WTC11 (cell line): ENCODE measurements around the gene TSPYL2.

Experiments used
- IRF1 ChIP-seq: sonication (generic); formaldehyde crosslinking; IDR thresholded peaks from 2 replicates; pipeline ENCODE4 v1.8.0; 2023; ENCODE audit warnings: missing genetic modification reagents
- JUN ChIP-seq: sonication (generic); formaldehyde crosslinking; IDR thresholded peaks from 2 replicates; pipeline ENCODE4 v1.8.0; 2023; ENCODE audit warnings: mild to moderate bottlenecking, missing genetic modification reagents
- NFATC4 ChIP-seq: fragments of 250-450 bp; sonication (Bioruptor Pico); IDR thresholded peaks from 2 replicates; pipeline ENCODE4 v1.9.0; 2021; ENCODE audit warnings: mild to moderate bottlenecking
- NR3C1 ChIP-seq: sonication (generic); formaldehyde crosslinking; conservative IDR thresholded peaks from 2 replicates; pipeline ENCODE4 v1.8.1; 2023; ENCODE audit warnings: low read depth, mild to moderate bottlenecking, missing genetic modification reagents
- SP1 ChIP-seq: sonication (generic); formaldehyde crosslinking; conservative IDR thresholded peaks from 2 replicates; pipeline ENCODE4 v1.8.1; 2022; ENCODE audit warnings: missing genetic modification reagents
- ZNF263 ChIP-seq: sonication (generic); formaldehyde crosslinking; IDR thresholded peaks from 2 replicates; pipeline ENCODE4 v1.8.1; 2022; ENCODE audit warnings: low read depth, mild to moderate bottlenecking, moderate library complexity, missing genetic modification reagents
- ZNF512 ChIP-seq: sonication (generic); formaldehyde crosslinking; IDR thresholded peaks from 2 replicates; pipeline ENCODE4 v1.8.1; 2022; ENCODE audit warnings: missing genetic modification reagents, borderline replicate concordance
- ZNF532 ChIP-seq: fragments of 250-450 bp; sonication (Bioruptor Pico); IDR thresholded peaks from 2 replicates; pipeline ENCODE4 v1.9.0; 2021; ENCODE audit warnings: mild to moderate bottlenecking, borderline replicate concordance
- TF ChIP-seq, protein P1 (sequence below): fragments of 200-600 bp; IDR thresholded peaks from 2 replicates; pipeline ENCODE4 v1.8.0; 2022; ENCODE audit warnings: antibody characterized with exemption

DNA sequence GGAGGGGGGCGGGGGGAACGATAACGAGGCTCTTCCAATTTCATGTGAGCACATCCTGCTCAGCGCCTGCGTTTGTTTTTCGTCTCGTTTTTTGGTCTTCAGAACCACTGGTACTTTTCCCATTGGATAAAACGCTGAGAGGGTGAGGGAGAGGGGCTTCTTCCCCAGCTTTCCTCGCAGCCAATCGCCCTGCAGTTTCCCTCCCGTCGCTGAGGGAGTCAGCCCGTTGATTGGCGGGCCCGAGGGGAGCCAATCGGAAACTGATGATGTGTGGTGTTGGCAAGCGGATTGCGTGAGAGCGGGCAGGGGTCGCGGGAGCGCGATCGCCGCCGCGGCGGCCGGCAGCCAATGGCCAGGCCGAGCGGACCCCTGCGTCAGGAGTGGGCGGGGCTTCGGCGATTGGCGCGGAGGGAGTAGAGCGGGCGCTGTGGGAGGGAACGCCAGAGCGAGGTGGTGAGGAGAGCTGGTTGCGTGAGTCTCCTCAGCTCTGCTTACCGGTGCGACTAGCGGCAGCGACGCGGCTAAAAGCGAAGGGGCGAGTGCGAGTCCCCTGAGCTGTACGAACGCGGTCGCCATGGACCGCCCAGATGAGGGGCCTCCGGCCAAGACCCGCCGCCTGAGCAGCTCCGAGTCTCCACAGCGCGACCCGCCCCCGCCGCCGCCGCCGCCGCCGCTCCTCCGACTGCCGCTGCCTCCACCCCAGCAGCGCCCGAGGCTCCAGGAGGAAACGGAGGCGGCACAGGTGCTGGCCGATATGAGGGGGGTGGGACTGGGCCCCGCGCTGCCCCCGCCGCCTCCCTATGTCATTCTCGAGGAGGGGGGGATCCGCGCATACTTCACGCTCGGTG, at the start of gene TSPYL2:
- TF ChIP-seq NR3C1 (CRISPR knock-in tag), result no peak
- TF ChIP-seq, protein P1, sequence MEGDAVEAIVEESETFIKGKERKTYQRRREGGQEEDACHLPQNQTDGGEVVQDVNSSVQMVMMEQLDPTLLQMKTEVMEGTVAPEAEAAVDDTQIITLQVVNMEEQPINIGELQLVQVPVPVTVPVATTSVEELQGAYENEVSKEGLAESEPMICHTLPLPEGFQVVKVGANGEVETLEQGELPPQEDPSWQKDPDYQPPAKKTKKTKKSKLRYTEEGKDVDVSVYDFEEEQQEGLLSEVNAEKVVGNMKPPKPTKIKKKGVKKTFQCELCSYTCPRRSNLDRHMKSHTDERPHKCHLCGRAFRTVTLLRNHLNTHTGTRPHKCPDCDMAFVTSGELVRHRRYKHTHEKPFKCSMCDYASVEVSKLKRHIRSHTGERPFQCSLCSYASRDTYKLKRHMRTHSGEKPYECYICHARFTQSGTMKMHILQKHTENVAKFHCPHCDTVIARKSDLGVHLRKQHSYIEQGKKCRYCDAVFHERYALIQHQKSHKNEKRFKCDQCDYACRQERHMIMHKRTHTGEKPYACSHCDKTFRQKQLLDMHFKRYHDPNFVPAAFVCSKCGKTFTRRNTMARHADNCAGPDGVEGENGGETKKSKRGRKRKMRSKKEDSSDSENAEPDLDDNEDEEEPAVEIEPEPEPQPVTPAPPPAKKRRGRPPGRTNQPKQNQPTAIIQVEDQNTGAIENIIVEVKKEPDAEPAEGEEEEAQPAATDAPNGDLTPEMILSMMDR, result no peak
- TF ChIP-seq ZNF263 (CRISPR knock-in tag), result no peak
- no peak for TF ChIP-seq ZNF512 (CRISPR knock-in tag)
- TF ChIP-seq JUN (CRISPR knock-in tag), result no peak
- no peak for TF ChIP-seq ZNF532
- no peak for TF ChIP-seq NFATC4
- TF ChIP-seq IRF1 (CRISPR knock-in tag), result no peak
- TF ChIP-seq SP1 (CRISPR knock-in tag), result peak; percentile 70
